ENCODE data around the gene FOXR1. TPM values are rescaled to one million over a fixed set of nuclear protein-coding genes. Genes with fewer than 3 reads are reported as not detected.
"Not testable (repeated sequence)": the region's sequence is repeated elsewhere in the genome, so short reads cannot be mapped to it uniquely, and the experiment has no call there.

The FOXR1 gene
- total RNA-seq, 1 donor from 2014 or later, result not detected

DNA sequence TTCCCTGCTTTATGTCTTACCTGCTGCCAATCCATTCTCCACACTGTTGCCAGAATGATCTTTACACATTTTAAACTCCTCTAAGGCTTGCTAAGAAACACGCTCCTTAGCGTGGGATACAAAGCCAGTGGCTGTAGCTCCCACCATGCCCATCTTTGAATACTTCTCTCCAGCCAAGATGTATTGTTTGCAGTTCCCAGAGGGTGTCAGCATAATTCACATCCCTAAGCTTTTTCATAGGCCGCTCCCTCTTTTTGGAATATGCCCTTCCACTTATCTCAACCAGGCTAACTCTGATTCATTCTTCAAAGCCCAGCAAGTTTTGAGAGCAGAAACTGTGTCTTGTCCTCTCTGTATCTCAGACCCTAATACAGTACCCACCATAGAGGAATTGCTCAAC is 23.6 kb upstream of the FOXR1 start:
- Mint-ChIP-seq H3K9me3 (ENCODE audit: unreplicated experiment) (no peaks in the 10 kb centered on the region), H3K4me1 (ENCODE audit: low read depth, unreplicated experiment) (no peaks in the 10 kb centered on the region), H3K27ac (ENCODE audit: unreplicated experiment) (no peak overlapping the region), H3K27me3 (ENCODE audit: low read depth, unreplicated experiment) (peaks cover 51% of the 10 kb centered on the region), H3K4me3 (ENCODE audit: unreplicated experiment) (no peak overlapping the region), H3K36me3 (ENCODE audit: low read depth, unreplicated experiment) (no peaks in the 10 kb centered on the region)
- Histone ChIP-seq H3K36me3 (ENCODE audit: insufficient read depth, low read length) (no peaks in the 10 kb centered on the region), H3K4me3 (ENCODE audit: insufficient read depth, low read depth, low read length) (no peak overlapping the region), H3K79me2 (ENCODE audit: insufficient read depth, low read length) (no peaks in the 10 kb centered on the region), H3K4me2 (ENCODE audit: low read length) (no peak overlapping the region), H3K27ac (ENCODE audit: low read depth, low read length) (no peak overlapping the region), H2AFZ (ENCODE audit: low read depth, low read length) (no peak overlapping the region), H3K4me1 (ENCODE audit: insufficient read depth, low read length) (no peaks in the 10 kb centered on the region), H3K9me3 (ENCODE audit: insufficient read depth, low read depth, low read length) (no peaks in the 10 kb centered on the region), H4K20me1 (ENCODE audit: insufficient read depth, low read length) (no peaks in the 10 kb centered on the region), H3K27me3 (ENCODE audit: insufficient read depth, low read length) (peaks cover 8% of the 10 kb centered on the region), H3K9ac (ENCODE audit: low read length) (no peak overlapping the region)
- FAIRE-seq (no peak), DNase-seq (ENCODE audit: low read depth) (no peak)
- TF ChIP-seq, protein P1, sequence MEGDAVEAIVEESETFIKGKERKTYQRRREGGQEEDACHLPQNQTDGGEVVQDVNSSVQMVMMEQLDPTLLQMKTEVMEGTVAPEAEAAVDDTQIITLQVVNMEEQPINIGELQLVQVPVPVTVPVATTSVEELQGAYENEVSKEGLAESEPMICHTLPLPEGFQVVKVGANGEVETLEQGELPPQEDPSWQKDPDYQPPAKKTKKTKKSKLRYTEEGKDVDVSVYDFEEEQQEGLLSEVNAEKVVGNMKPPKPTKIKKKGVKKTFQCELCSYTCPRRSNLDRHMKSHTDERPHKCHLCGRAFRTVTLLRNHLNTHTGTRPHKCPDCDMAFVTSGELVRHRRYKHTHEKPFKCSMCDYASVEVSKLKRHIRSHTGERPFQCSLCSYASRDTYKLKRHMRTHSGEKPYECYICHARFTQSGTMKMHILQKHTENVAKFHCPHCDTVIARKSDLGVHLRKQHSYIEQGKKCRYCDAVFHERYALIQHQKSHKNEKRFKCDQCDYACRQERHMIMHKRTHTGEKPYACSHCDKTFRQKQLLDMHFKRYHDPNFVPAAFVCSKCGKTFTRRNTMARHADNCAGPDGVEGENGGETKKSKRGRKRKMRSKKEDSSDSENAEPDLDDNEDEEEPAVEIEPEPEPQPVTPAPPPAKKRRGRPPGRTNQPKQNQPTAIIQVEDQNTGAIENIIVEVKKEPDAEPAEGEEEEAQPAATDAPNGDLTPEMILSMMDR (IDR thresholded peaks at IDR 0.05; ENCODE audit: insufficient read depth, low read depth, low read length), result no peak
- TF ChIP-seq EZH2 (IDR thresholded peaks at IDR 0.05; ENCODE audit: insufficient read depth, low read length), result no peak

DNA sequence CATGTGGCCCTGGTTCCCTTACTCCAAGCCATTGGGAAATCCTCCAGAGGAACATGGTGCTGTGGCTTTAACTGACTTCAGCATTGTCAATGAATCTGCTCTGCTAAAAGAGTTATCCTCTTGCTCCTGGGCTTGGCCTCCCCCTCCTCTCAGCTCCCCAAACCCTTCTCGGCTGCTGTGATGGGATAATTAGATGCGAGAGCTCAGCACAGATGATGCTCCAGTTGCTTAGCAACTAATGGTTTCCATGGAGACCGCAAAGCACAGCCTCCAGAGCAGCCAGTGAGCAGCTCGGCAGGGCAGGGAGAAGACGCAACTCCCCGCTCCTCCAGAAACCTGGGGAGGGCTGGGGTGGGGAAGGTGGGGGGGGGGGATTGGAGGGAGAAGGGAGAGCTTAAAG is 18.3 kb upstream of the FOXR1 start:
- Histone ChIP-seq H3K4me2 (ENCODE audit: low read length) (no peak overlapping the region), H3K9ac (ENCODE audit: low read length) (no peak overlapping the region), H3K27ac (ENCODE audit: low read depth, low read length) (no peak overlapping the region), H3K4me3 (ENCODE audit: insufficient read depth, low read depth, low read length) (no peak overlapping the region), H3K36me3 (ENCODE audit: insufficient read depth, low read length) (no peaks in the 10 kb centered on the region), H2AFZ (ENCODE audit: low read depth, low read length) (no peak overlapping the region), H3K4me1 (ENCODE audit: insufficient read depth, low read length) (no peaks in the 10 kb centered on the region), H3K79me2 (ENCODE audit: insufficient read depth, low read length) (no peaks in the 10 kb centered on the region), H4K20me1 (ENCODE audit: insufficient read depth, low read length) (no peaks in the 10 kb centered on the region), H3K9me3 (ENCODE audit: insufficient read depth, low read depth, low read length) (no peaks in the 10 kb centered on the region), H3K27me3 (ENCODE audit: insufficient read depth, low read length) (peaks cover 17% of the 10 kb centered on the region)
- Mint-ChIP-seq H3K27ac (ENCODE audit: unreplicated experiment) (no peak overlapping the region), H3K9me3 (ENCODE audit: unreplicated experiment) (no peaks in the 10 kb centered on the region), H3K4me1 (ENCODE audit: low read depth, unreplicated experiment) (no peaks in the 10 kb centered on the region), H3K4me3 (ENCODE audit: unreplicated experiment) (no peak overlapping the region), H3K27me3 (ENCODE audit: low read depth, unreplicated experiment) (peaks cover 69% of the 10 kb centered on the region), H3K36me3 (ENCODE audit: low read depth, unreplicated experiment) (no peaks in the 10 kb centered on the region)
- FAIRE-seq, result no peak
- TF ChIP-seq, protein P1 (IDR thresholded peaks at IDR 0.05; ENCODE audit: insufficient read depth, low read depth, low read length), result no peak
- TF ChIP-seq EZH2 (IDR thresholded peaks at IDR 0.05; ENCODE audit: insufficient read depth, low read length), result no peak
- DNase-seq (ENCODE audit: low read depth), result peak; percentile 25

DNA sequence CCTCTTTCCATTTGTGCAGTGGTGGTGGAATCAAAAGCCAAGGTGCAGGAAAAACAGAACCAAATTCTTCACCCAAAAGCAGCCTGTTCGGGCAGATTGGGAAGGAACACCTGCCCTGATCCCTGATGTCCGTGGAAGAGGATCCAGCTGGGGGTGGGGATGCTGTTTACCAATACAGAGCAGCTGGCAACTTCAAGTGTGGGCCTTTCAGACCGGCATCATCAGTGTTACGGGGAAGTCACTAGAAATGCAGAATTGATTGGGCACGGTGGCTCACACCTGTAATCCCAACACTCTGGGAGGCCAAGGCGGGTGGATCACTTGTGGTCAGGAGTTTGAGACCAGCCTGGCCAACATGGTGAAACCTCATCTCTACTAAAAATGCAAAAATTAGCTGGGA is 17.6 kb upstream of the FOXR1 start:
- H3K9me3 Mint-ChIP-seq (ENCODE audit: unreplicated experiment); H3K4me3 Mint-ChIP-seq (ENCODE audit: unreplicated experiment): not testable (repeated sequence)

More for the DNA sequence above, 17.6 kb upstream of the FOXR1 start:
- not testable (repeated sequence) for H3K4me1 Mint-ChIP-seq (ENCODE audit: low read depth, unreplicated experiment); H3K4me2 ChIP-seq (ENCODE audit: low read length); H2AFZ ChIP-seq (ENCODE audit: low read depth, low read length); H3K9me3 ChIP-seq (ENCODE audit: insufficient read depth, low read depth, low read length); FAIRE-seq; H4K20me1 ChIP-seq (ENCODE audit: insufficient read depth, low read length); H3K27ac ChIP-seq (ENCODE audit: low read depth, low read length); H3K36me3 Mint-ChIP-seq (ENCODE audit: low read depth, unreplicated experiment); H3K79me2 ChIP-seq (ENCODE audit: insufficient read depth, low read length); H3K9ac ChIP-seq (ENCODE audit: low read length); H3K4me1 ChIP-seq (ENCODE audit: insufficient read depth, low read length); H3K4me3 ChIP-seq (ENCODE audit: insufficient read depth, low read depth, low read length); H3K27ac Mint-ChIP-seq (ENCODE audit: unreplicated experiment); H3K36me3 ChIP-seq (ENCODE audit: insufficient read depth, low read length); DNase-seq (ENCODE audit: low read depth)
- peaks cover 17% of the 10 kb centered on the region for H3K27me3 ChIP-seq (ENCODE audit: insufficient read depth, low read length)
- peaks cover 70% of the 10 kb centered on the region for H3K27me3 Mint-ChIP-seq (ENCODE audit: low read depth, unreplicated experiment)
